ENCODE measurements around the gene FLOT2. TPM values are rescaled to one million over a fixed set of nuclear protein-coding genes. Genes with fewer than 3 reads are reported as not detected.

The FLOT2 gene
- total and polyA plus RNA-seq, 7 donors: 30.4 to 81.1 (median 40.8) TPM

- TF ChIP-seq CTCF (IDR thresholded peaks at IDR 0.05): no peak
- ATAC-seq (no peak), DNase-seq (no peak)
- no peak overlapping the region for H3K27ac ChIP-seq
- no peaks in the 10 kb centered on the region for H3K4me1 ChIP-seq
- H3K27me3 ChIP-seq (ENCODE audit: insufficient read depth in 3 of 3, low read length in 2 of 3): no peaks in the 10 kb centered on the region
- H3K4me3 ChIP-seq: no peak overlapping the region
- H3K36me3 ChIP-seq (ENCODE audit: insufficient read depth in 1 of 2, low read depth in 1 of 2): peaks cover 5 to 80% of the 10 kb centered on the region in 2 donors
- intact Hi-C loops (cut with DNase I): no loop called here
- 90 to 91% (median 90%) methylated on average over 18 of the region's 18 CpGs for WGBS, 3 donors
- H3K9me3 ChIP-seq: no peaks in the 10 kb centered on the region
Measured at GRCh38 chr17:28882154-28882895, 15.2 kb downstream of the FLOT2 start.

GRCh38 chr17:28881533-28882056 lies 15.9 kb downstream of the FLOT2 start:
- 89 to 95% (median 93%) methylated on average over 17 of the region's 17 CpGs for WGBS, 3 donors
- Histone ChIP-seq H3K27me3 (ENCODE audit: insufficient read depth in 3 of 3, low read length in 2 of 3) (no peaks in the 10 kb centered on the region), H3K36me3 (ENCODE audit: insufficient read depth in 1 of 2, low read depth in 1 of 2) (peaks cover 5 to 80% of the 10 kb centered on the region in 2 donors), H3K4me3 (no peak overlapping the region), H3K9me3 (no peaks in the 10 kb centered on the region), H3K4me1 (no peaks in the 10 kb centered on the region), H3K27ac (no peak overlapping the region)
- intact Hi-C loops (cut with DNase I): no loop called here
- ATAC-seq: no peak
- DNase-seq: no peak
- TF ChIP-seq CTCF (IDR thresholded peaks at IDR 0.05): no peak

GRCh38 chr17:28880572-28880945 lies 17.0 kb downstream of the FLOT2 start:
- DNase-seq: peak in 1 of 2 donors; percentile 7
- Histone ChIP-seq H3K36me3 (ENCODE audit: insufficient read depth in 1 of 2, low read depth in 1 of 2) (peaks cover 5 to 71% of the 10 kb centered on the region in 2 donors), H3K27ac (no peak overlapping the region), H3K27me3 (ENCODE audit: insufficient read depth in 3 of 3, low read length in 2 of 3) (no peaks in the 10 kb centered on the region), H3K9me3 (no peaks in the 10 kb centered on the region), H3K4me3 (no peak overlapping the region), H3K4me1 (no peaks in the 10 kb centered on the region)
- intact Hi-C loops (cut with DNase I): no loop called here
- WGBS, 3 donors: 89 to 94% (median 90%) methylated on average over 10 of the region's 10 CpGs
- TF ChIP-seq CTCF (IDR thresholded peaks at IDR 0.05): no peak
- ATAC-seq: no peak

GRCh38 chr17:28879886-28880571 lies 17.5 kb downstream of the FLOT2 start:
- WGBS, 3 donors: 76 to 83% (median 79%) methylated on average over 9 of the region's 9 CpGs
- H3K4me1 ChIP-seq: no peaks in the 10 kb centered on the region
- no peaks in the 10 kb centered on the region for H3K9me3 ChIP-seq
- ATAC-seq: no peak
- H3K27ac ChIP-seq: no peak overlapping the region
- TF ChIP-seq CTCF (IDR thresholded peaks at IDR 0.05): no peak
- intact Hi-C loops (cut with DNase I): no loop called here
- H3K4me3 ChIP-seq: no peak overlapping the region
- H3K27me3 ChIP-seq (ENCODE audit: insufficient read depth in 3 of 3, low read length in 2 of 3): no peaks in the 10 kb centered on the region
- DNase-seq: peak in 1 of 2 donors; percentile 5
- H3K36me3 ChIP-seq (ENCODE audit: insufficient read depth in 1 of 2, low read depth in 1 of 2): peaks cover 5 to 66% of the 10 kb centered on the region in 2 donors

Measured in psoas muscle (tissue), 8 donors.